DOHH2 (cell line): ENCODE measurements around the gene REG1B.

Experiments used
- CTCF ChIP-seq: fragments of 200-600 bp; sonication (generic); IDR thresholded peaks from one replicate; pipeline ENCODE4 v1.5.1; 2014; ENCODE audit warnings: antibody characterized with exemption, mild to moderate bottlenecking, low read depth, low read length; ENCODE audit not compliant: poor library complexity, severe bottlenecking
- EZH2phosphoT487 ChIP-seq: fragments of 200-600 bp; sonication (generic); IDR thresholded peaks from 2 replicates; pipeline ENCODE4 v1.6.1; 2017; ENCODE audit warnings: borderline replicate concordance, mild to moderate bottlenecking, antibody characterized with exemption, low read length, moderate library complexity, mixed read lengths

- TF ChIP-seq CTCF: no peak
- TF ChIP-seq EZH2phosphoT487: no peak
These were observed 40.6 kb upstream of the REG1B start for GRCh38 chr2:79128406-79128805.
